LNCaP clone FGC (cell line): ENCODE results near the gene PHF20.
"Not testable (repeated sequence)": the region's sequence is repeated elsewhere in the genome, so short reads cannot be mapped to it uniquely, and the experiment has no call there.

ENCODE experiments used
- DNase-seq: peaks from one replicate; pipeline ENCODE4 v3.0.0-alpha.2; 2011; ENCODE audit warnings: low read depth
- H3K4me3 ChIP-seq: 2 replicates; pipeline ENCODE4 v1.5.1; 2011; ENCODE audit warnings: mild to moderate bottlenecking, low read depth, low read length, control low read depth
- TF ChIP-seq, protein P1 (sequence below): IDR thresholded peaks from 2 replicates; pipeline ENCODE4 v1.5.1; 2012; ENCODE audit warnings: mild to moderate bottlenecking; ENCODE audit not compliant: control insufficient read depth, insufficient read depth; ENCODE audit errors: extremely low read depth

The PHF20 gene

DNA sequence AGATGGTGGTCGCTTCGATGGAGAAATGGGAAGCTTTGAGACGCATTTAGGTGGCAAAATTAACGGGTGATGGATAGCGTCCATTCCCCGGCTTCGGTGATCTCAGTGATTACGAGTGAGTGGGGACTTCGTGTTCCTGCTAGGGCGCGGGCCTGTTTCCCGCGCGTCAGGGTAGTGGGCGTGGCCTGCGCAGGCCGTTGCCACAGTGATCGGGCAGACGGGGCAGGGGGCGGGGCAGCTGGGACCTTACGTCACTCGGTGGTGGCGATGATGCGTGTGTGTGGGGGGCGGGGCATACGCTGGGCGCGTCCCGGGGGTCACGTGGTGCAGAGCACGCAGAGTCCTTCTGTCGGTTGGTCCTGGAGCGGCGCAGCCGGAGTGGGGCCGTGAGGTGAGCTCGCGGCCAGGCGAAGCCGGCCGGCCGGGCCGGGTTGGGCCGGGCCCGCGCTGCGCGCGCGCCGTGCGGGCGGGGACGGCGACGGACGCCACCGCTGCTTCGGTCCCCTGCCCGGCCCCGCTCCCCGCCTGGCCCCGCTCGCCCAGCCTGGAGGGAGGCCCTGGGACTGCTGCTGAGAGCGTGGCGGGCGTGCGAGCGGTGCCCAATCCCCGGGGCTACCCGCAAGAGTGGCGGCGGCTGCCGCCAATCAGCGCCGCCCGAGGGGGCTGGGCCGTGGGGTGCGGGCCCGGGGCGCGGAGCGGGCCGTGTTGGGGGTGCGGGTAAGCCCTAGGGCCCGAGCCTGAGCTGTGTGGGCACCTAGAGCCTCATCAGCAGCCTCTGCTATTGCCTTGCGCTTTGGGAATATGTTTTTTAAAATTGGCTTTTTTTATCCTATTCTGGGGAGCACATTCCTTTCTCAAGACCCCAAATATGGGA, at the start of gene PHF20:
Gene PHF20, plus strand, starts transcription at position 327 of the 874 bp plus-strand sequence. CDS start 29,508 bp downstream, outside the sequence.
- DNase-seq: peak; percentile 87
- TF ChIP-seq, protein P1, sequence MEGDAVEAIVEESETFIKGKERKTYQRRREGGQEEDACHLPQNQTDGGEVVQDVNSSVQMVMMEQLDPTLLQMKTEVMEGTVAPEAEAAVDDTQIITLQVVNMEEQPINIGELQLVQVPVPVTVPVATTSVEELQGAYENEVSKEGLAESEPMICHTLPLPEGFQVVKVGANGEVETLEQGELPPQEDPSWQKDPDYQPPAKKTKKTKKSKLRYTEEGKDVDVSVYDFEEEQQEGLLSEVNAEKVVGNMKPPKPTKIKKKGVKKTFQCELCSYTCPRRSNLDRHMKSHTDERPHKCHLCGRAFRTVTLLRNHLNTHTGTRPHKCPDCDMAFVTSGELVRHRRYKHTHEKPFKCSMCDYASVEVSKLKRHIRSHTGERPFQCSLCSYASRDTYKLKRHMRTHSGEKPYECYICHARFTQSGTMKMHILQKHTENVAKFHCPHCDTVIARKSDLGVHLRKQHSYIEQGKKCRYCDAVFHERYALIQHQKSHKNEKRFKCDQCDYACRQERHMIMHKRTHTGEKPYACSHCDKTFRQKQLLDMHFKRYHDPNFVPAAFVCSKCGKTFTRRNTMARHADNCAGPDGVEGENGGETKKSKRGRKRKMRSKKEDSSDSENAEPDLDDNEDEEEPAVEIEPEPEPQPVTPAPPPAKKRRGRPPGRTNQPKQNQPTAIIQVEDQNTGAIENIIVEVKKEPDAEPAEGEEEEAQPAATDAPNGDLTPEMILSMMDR: no peak
- H3K4me3 ChIP-seq: peak within 1 kb of the TSS; percentile 75

DNA sequence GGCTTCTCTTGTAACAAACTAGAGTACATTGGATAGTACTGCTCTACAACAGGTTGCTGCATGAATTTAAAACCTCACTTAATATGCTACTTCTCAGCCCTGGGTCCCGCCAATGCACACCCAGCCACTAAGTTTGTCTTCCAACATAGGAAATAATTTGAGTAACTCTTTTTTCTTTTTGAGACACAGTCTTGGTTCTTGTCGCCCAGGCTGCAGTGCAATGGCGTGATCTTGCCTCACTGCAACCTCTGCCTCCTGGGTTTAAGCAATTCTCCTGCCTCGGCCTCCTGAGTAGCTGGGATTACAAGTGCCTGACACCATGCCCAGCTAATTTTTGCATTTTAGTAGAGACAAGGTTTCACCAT, 48.6 kb upstream of the PHF20 start:
- not testable (repeated sequence) for H3K4me3 ChIP-seq, DNase-seq

DNA sequence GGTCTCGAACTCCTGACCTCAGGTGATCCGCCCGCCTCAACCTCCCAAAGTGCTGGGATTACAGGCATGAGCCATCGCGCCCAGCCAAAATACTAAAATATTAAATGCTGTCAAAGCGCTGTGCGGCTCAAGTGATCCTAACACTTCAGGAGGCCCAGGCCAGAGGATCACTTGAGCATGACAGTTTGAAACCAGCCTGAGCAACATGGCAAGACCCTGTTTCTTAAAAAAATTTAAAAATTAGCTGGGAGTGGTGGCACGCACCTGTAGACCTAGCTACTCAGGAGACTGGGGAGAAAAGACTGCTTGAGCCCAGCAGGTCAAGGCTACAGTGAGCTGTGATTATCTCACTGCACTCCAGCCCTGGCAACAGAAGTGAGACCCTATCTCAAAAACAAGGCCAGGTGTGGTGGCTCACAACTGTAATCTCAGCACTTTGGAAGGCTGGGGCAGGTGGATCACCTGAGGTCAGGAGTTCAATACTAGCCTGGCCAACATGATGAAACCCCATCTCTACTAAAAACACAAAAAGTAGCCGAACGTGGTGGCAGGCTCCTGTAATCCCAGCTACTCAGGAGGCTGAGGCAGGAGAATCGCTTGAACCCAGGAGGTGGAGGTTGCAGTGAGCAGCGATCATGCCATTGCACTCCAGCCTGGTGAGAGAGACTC, 48.0 kb upstream of the PHF20 start:
- not testable (repeated sequence) for DNase-seq, H3K4me3 ChIP-seq

DNA sequence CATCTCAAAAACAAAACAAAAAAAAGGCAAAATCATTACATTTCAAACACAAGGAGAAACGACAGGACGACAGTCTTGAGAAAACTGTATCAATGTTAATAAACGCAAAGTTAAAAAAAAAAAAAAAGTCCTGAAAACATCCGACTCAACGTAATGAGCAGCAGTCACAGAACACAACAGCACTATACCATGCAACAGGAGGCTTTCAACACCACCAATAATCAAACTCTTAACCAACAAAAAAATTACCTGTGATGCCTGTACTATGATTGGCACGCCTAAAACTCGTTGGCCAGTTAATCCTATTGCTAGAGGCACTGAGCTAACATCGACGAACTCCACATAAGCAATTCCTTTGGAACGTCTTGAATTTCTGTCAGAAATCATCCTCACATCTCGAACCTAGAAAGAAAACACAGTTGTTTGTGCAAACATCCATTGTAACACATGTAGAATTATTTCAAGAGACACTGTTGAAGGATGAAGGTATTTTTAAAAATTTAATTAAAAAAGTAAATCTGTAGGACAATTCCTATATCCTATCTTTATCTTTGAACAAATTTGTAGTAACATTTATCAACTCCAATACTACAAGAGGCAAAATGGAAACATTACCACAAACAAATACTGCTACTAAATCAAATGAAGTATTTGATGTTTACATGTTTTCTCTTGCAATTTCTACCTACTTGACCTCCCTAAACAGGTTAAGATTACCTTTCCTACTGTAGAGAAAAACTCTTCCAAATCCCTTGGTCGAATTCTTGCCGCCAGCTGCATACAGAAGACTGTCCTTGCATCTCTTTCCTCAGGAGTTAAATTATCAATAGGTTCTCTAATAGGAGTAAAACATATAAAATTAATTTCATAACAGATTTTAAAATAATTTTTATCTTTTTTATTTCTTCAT, 47.2 kb upstream of the PHF20 start:
- H3K4me3 ChIP-seq: no peak overlapping the region
- TF ChIP-seq, protein P1: no peak
- DNase-seq: no peak

DNA sequence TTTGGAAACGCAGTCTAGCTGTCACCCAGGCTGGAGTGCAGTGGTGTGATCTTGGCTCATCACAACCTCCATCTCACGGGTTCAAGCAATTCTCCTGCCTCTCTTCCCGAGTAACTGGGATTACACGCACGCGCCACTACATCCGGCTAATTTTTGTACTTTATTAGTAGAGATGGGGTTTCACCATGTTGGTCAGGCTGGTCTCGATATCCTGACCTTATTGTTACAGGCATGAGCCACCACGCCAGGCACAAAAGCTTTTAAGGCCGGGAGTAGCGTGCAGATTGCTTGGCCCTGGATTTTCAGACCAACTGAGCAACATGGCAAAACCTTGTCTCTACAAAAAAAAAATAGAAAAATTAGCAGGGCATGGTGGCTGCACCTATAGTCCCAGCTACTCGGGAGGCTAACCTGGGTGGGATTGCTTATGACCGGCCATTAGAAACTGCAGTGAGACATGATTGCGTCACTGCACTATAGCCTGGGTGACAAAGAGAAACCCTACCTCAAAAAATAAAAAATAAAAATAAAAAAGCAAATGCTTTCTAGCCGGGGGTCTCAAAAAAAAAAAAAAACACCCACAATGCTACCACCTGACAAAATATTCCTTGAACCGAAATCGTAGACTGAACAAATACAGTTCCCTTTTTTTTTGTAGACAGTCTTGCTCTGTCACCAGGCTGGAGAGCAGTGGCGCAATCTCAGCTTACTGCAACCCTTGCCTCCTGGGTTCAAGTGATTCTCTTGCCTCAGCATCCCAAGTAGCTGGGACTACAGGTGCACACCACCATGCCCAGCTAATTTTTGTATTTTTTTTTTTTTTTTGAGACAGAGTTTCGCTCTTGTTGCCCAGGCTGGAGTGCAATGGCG, 44.7 kb upstream of the PHF20 start:
- no peak for DNase-seq
- H3K4me3 ChIP-seq: no peak overlapping the region
- TF ChIP-seq, protein P1: no peak

DNA sequence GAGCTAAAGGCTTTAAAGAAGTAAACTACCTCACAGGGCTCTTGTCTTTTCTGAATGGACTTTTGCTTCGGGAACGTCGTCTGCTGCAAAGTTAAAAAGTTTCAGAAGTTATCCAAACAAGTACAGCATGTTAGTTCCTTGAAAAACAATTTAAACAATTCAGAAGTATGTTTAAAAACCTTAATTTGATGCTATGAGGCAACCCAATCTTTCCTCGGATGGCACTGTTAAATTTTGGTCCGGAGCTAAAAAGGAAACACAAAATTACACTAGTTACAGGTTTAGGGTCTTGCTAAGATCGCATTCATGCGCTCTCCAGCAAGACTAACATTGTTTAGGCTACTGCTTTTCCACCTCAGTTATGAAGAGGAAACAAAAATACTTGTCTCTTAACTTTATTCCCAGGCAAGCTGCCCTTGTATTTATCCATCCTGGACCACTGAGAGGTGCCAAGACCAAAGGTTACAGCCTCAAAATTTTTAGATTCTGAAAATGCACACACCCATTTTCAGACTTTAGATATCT, 42.5 kb upstream of the PHF20 start:
- H3K4me3 ChIP-seq: no peak overlapping the region
- TF ChIP-seq, protein P1: no peak
- DNase-seq: no peak
